Pericardium fibroblast (primary cell): ENCODE results near the gene BRAP. TPM values are rescaled to one million over a fixed set of nuclear protein-coding genes. Genes with fewer than 3 reads are reported as not detected.

Source experiments
- total RNA-seq: library from RNA; depleted of rRNA; stranded (reverse); fragments of >200 nt; gene quantifications from 2 replicates; pipeline ENCODE4 v1.2.3, GENCODE V29; 2015

The BRAP gene
- total RNA-seq: 11.8 and 11.9 TPM in 2 replicates

GRCh38 chr12:111685811-111686573 lies at the start of gene BRAP, which contains the start of gene ACAD10:
Gene BRAP (minus strand): TSS chr12:111685956. CDS start chr12:111685792, 164 bp downstream.
Gene ACAD10 (plus strand): TSS chr12:111686053. CDS start chr12:111692710, 6,657 bp downstream.

GRCh38 chr12:111598637-111599452 lies 86.9 kb downstream of the BRAP start, which contains the start of gene ATXN2:
Gene ATXN2 (minus strand): TSS chr12:111599315. CDS start chr12:111599034, 281 bp downstream.

Other genes starting within 250 kb of the BRAP start
- gene ATXN2, start 86.6 kb downstream of the BRAP start, total RNA-seq: 14.2 and 20.9 TPM in 2 replicates
- 12.0 and 22.8 TPM in 2 replicates for gene ACAD10, start 97 bp upstream of the BRAP start, total RNA-seq
- 77.8 and 98.0 TPM in 2 replicates for gene ALDH2, start 81.0 kb upstream of the BRAP start, total RNA-seq
- 21.6 and 23.0 TPM in 2 replicates for gene MAPKAPK5, start 156.3 kb upstream of the BRAP start, total RNA-seq